A673 (cell line): ENCODE measurements around the gene DCAF7.

Experiments
- CTCF ChIP-seq: fragments of 300-800, 200-600 bp; sonication (generic); conservative IDR thresholded peaks from 2 replicates; pipeline ENCODE4 v1.5.1; 2017; ENCODE audit warnings: low read depth, mild to moderate bottlenecking, antibody characterized with exemption, low read length, moderate library complexity, mixed read lengths
- EZH2 ChIP-seq: fragments of 200-600 bp; sonication (generic); IDR thresholded peaks from 2 replicates; pipeline ENCODE4 v1.6.1; 2017; ENCODE audit warnings: borderline replicate concordance, low read depth, mild to moderate bottlenecking, mixed read lengths, antibody characterized with exemption, low read length; ENCODE audit not compliant: poor library complexity, severe bottlenecking

- TF ChIP-seq CTCF (no peak), EZH2 (no peak)
These were observed 20.3 kb upstream of the DCAF7 start for GRCh38 chr17:63529711-63530556.
